Muscle of back (tissue), 11 donors: Measurements from ENCODE around the gene SMYD4. TPM values are rescaled to one million over a fixed set of nuclear protein-coding genes. Genes with fewer than 3 reads are reported as not detected.
A peak's percentile ranks its signal among the peaks of the same experiment; 100 is the strongest.
"Not testable (repeated sequence)": the region's sequence is repeated elsewhere in the genome, so short reads cannot be mapped to it uniquely, and the experiment has no call there.

Experiments used
- DNase-seq, 3 donors: peaks; one replicate each; pipeline versions ENCODE4 v3.0.0 to v3.0.0-alpha.2; 2013
- polyA plus RNA-seq, 10 donors: library from polyadenylated mRNA; unstranded; fragments of 120-200 nt; gene quantifications; one replicate each; pipeline ENCODE4 v1.2.1, GENCODE V29; 2013; ENCODE audit not compliant: insufficient read length in 10 of 10

SMYD4 gene
- polyA plus RNA-seq, 10 donors = 5.4 to 10.2 (median 7.4) TPM

DNA sequence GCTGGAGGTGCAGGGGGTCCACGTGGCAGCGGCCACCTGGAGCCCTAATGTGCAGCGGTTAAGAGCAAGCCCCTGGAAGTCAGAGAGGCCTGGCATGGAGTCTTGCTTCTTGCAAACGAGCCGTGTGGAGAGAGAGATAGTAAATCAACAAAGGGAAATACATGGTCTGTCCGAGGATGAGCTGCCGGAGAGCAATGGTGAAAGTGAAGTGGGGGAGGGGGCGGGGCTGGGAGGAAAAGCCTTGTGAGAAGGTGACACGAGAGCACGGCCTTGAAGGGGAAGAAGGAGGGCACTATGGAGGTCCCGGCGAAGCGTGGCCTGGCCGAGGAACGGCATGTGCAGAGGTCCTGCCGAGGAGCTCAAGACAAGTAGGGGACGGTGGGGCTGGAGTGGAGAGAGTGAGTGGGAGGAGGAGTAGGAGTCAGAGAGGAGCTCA lies 73.9 kb downstream of the SMYD4 start:
- no peak for DNase-seq

DNA sequence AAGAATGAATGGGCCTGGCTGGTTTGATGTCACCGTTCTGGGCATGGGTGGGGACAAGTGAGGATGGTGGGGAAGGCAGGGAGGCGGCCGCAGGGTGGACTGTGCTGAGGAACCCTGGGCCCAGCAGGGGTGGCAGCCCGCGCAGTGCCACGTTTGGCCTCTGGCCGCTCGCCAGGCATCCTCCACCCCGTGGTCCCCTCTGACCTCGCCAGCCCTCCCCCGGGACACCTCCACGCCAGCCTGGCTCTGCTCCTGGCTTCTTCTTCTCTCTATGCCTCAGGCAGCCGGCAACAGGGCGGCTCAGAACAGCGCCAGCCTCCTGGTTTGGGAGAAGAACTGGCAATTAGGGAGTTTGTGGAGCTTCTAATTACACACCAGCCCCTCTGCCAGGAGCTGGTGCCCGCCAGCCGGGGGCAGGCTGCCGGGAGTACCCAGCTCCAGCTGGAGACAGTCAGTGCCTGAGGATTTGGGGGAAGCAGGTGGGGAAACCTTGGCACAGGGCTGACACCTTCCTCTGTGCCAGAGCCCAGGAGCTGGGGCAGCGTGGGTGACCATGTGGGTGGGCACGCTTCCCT lies 74.4 kb downstream of the SMYD4 start:
- peak in 1 of 3 donors; percentile 49 for DNase-seq

- no peak for DNase-seq
Measured at GRCh38 chr17:1754430-1755112, 75.1 kb downstream of the SMYD4 start.

DNA sequence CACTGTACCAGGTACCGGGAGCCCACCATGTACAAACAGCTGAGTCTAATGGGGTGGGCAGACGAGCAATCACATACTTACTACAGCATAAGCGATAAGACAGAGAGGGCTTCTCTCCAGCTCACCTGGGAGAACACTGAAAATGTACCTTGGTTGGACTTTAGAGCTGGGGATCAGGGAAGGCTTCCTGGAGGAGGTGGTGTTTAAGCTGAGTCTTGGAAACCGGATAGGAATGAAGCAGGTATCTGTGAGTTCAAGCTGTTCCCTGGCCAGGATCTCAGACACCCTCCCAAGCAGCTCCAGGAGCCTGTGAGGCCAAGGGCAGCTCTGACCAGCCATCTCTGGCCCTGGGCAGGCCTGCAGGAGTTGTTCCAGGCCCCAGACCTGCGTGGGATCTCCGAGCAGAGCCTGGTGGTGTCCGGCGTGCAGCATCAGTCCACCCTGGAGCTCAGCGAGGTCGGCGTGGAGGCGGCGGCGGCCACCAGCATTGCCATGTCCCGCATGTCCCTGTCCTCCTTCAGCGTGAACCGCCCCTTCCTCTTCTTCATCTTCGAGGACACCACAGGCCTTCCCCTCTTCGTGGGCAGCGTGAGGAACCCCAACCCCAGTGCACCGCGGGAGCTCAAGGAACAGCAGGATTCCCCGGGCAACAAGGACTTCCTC lies 75.8 kb downstream of the SMYD4 start:
- DNase-seq = no peak

DNA sequence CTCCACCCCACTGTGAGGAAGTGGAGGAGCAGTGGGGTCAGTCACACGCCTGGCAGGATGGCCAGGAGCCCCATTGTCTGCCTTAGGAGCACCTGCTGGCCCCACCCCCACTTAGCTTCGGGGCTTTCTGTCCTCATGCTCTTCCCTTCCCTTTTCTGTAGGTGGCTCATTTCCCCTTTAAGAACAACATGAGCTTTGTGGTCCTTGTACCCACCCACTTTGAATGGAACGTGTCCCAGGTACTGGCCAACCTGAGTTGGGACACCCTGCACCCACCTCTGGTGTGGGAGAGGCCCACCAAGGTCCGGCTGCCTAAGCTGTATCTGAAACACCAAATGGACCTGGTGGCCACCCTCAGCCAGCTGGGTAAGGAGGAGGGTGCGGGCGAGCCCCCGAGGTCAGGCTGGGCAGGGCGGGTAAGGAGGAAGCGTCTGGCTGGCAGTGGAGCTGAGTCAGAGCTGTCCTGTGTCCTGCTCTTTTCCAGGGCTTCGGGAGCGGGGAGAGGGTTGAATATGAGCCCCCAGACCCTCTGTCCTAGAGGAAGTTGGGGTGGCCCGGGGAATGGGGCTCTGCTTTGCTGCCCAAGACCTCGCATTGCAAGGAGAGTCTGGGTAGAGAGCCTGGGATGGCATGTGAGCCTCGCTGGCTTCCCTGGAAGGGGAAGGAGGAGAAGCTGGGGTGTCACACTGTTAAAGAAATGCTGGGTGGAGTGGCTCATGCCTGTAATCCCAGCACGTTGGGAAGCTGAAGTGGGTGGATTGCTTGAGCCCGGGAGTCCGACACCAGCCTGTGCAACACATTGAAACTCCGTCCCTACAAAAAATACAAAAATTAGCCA lies 77.1 kb downstream of the SMYD4 start:
- DNase-seq = no peak

GRCh38 chr17:1750628-1751027 lies 79.1 kb downstream of the SMYD4 start:
- no peak for DNase-seq

GRCh38 chr17:1746975-1747543 lies 82.6 kb downstream of the SMYD4 start:
- DNase-seq = no peak

DNA sequence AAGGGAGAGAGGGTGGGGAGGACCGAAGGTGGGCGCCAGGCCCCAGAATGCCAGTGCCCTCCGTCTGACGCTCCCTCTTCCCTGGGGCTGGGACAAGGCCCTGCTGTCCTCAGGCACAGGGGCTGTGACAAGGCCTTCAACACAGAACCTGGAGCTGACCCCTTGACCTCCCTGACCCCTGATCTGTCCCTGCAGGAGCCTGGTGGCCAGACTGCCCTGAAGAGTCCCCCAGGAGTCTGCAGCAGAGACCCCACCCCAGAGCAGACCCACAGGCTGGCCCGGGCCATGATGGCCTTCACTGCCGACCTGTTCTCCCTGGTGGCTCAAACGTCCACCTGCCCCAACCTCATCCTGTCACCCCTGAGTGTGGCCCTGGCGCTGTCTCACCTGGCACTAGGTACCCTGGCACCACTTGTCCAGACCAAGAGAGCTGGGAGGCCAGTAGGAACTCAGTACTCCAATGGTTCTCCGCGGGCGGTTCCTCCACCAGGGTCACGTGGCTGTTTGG lies 84.1 kb downstream of the SMYD4 start:
- DNase-seq = no peak

- DNase-seq = no peak
Measured at GRCh38 chr17:1744551-1745512, 84.9 kb downstream of the SMYD4 start.

DNA sequence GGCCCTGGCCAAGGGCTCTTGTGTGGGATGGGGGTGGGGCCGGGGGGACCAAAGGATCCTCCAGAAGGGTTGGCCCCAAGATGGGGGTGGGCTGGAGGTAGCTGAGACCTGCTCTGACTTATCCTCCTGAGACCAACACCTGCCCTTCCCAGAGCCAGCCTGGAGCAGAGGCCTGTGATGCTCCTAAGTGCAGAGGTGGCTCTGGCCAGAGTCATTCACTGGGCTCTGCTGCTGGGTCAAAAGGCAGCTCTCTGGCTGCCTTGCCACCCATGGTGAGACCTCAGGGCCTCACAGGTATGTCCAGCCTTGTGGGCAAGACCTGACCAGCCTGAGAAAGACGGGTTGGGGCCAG lies 86.6 kb downstream of the SMYD4 start:
- DNase-seq = no peak

DNA sequence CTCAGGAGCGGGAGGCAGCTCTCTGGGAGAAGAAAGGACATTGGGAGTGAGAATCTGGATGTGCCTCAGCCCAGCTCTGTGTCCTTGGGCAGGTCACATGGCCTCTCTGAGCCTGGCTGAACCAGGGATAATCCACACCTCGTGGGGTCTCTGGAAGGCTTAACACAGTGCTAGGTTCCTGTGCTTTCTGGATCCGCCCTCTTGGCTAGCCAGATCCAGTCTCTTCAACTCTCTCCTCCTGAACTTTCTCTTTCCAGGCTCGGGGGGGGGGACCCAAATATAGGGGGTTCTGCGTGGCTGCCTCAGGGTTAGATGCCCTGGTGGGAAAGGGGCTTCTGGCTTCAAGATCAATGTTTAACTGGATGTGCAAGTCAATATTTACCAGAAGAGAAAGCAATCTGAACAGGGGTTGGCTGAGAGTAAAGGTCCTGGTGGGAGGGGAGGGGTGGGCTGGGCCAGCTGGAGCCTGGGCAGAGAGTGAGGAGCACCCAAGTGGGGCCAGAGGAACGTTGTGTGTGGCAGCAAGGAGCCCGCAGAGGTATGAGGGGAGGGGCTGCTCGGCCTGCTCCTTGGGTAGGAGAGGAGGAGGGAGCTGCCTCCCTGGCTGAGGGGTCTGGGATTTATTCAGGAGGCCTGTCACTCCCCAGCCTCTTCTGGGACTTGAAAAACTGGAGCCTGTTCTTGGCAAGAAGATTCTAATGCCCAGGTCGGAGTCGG lies 87.2 kb downstream of the SMYD4 start, which contains the start of gene SERPINF2:
Gene SERPINF2 (plus strand): TSS at position 501 of the 717 bp plus-strand sequence. CDS start 2,125 bp downstream, outside the sequence.
- DNase-seq = no peak

DNA sequence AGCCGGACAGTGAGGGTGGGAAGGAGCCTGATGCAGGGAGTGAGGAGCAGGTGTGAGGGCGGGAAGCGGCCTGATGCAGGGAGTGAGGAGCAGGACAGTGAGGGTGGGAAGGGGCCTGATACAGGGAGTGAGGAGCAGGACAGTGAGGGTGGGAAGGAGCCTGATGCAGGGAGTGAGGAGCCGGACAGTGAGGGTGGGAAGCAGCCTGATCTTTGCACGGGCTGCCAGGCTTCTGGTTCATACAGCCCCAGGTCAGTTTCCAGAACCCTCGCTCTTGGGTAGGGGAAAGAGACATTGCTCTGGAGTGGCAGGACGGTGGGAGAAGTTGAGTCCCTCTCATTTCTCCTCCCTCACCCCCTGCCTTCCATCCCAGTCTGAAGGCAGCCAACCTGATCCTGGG lies 87.8 kb downstream of the SMYD4 start:
- DNase-seq = not testable (repeated sequence)

GRCh38 chr17:1737531-1738291 lies 92.0 kb downstream of the SMYD4 start:
- DNase-seq = no peak

- peak in 1 of 3 donors; percentile 60 for DNase-seq
Measured at GRCh38 chr17:1736348-1737281, 93.1 kb downstream of the SMYD4 start.

GRCh38 chr17:1735834-1736347 lies 93.8 kb downstream of the SMYD4 start:
- no peak for DNase-seq

DNA sequence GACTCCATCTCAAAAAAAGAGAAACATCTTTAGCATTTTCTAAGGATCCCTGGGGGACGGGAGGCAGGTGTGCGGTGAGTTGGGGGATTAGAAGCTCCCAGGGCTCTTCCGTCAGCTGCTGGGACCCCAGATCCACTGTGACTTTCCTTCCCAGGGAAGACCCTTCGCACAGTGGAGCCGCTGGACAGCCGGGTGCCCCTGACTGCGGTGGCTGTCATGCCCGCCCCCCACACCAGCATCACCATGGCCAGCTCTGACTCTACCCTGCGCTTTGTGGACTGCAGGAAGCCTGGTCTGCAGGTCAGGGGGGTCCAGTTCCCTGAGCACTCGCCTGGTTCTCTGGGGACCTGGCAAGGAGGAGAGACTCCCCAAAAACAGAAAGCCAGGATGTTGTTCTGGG lies 94.3 kb downstream of the SMYD4 start:
- no peak for DNase-seq

- no peak for DNase-seq
Measured at GRCh38 chr17:1733759-1734158, 95.9 kb downstream of the SMYD4 start.
